NCI-H187 treated with DMSO at 0.1 percent for 48 hours (cell line): Measurements from ENCODE around the gene FLVCR2.
"Not testable (repeated sequence)": the region's sequence is repeated elsewhere in the genome, so short reads cannot be mapped to it uniquely, and the experiment has no call there.

Experiments used
- DNase-seq: peaks from one replicate; lab custom pipeline; 2025; lab: John Stamatoyannopoulos, UW

Gene FLVCR2

DNA sequence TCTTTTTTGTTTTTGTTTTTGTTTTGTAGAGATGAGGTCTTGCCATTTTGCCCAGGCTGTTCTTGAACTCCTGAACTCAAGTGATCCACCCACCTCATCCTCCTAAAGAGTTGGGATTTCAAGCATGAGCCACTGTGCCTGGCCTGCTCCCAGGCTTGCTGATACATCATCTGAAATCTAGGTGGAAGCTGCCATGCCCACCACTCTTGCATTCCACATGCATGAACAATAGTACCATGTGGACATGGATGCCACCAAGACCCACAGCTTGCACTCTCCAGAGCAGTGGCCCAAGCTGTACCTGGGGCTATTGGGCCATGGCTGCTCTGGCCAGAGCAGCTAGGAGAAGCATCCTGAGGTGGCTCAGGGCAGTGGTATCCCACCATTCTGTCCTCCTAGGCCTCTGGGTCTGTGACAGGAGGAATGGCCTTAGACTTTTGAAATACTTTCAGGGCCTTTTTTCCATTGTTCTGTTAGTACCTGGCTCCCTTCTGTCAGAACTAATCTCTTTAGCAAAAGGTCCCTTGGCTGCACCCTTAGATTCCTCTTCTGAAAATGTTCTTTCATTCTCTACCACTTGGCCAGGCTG lies 13.7 kb downstream of the FLVCR2 start:
- no peak for DNase-seq

- DNase-seq = no peak
These were observed 16.8 kb downstream of the FLVCR2 start for GRCh38 chr14:75595226-75595625.

DNA sequence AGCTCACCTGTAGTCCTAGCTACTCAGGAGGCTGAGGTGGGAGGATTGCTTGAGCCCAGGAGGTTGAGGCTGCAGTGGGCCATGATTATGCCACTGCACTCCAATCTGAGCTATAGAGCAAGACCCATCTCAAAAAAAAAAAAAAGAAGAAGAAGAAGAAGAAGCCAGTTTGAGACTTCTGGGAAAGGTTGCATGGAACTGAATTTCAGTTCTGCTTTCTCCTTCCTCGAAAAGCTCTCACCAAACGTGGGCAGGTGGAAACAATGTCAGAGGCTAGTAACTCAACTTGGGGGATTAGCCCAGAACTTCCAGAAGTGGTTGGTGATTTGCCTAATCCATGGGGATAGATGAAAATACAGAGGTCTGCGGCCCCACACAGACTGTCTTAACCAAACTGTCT lies 18.7 kb downstream of the FLVCR2 start:
- no peak for DNase-seq

- not testable (repeated sequence) for DNase-seq
These were observed 21.7 kb downstream of the FLVCR2 start for GRCh38 chr14:75600100-75600499.

DNA sequence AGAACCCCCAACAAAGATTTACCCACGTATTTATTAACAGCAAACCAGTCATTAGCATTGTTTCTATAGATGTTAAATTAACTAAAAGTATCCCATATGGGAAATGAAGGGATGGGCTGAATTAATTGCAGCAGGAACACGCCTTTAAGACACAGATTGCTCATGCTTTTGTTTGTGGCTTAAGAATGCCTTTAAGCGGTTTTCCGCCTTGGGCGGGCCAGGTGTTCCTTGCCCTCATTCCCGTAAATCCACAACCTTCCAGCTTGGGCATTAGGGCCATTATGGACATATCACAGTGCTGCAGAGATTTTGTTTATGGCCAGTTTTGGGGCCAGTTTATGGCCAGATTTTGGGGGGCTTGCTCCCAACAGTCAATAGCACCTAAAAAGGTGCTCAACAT lies 22.6 kb downstream of the FLVCR2 start:
- DNase-seq = not testable (repeated sequence)

DNA sequence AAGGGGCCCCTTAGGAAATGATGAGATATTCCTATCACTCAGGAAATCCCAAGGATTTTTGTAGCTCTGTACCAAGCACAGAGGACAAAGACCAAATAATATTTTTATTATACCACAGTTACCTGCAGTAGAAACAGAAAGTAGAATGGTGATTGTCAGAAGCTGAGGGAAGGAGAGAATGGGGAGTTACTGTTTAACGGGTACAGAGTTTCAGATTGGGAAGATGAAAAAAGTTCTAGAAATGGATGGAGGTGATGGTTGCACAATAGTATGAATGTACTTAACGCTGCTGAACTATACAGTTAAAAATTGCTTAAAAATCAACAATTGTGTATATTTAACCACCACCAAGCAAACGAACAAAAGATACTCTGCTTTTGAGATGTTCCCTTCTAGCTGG lies 24.1 kb downstream of the FLVCR2 start:
- DNase-seq = no peak

DNA sequence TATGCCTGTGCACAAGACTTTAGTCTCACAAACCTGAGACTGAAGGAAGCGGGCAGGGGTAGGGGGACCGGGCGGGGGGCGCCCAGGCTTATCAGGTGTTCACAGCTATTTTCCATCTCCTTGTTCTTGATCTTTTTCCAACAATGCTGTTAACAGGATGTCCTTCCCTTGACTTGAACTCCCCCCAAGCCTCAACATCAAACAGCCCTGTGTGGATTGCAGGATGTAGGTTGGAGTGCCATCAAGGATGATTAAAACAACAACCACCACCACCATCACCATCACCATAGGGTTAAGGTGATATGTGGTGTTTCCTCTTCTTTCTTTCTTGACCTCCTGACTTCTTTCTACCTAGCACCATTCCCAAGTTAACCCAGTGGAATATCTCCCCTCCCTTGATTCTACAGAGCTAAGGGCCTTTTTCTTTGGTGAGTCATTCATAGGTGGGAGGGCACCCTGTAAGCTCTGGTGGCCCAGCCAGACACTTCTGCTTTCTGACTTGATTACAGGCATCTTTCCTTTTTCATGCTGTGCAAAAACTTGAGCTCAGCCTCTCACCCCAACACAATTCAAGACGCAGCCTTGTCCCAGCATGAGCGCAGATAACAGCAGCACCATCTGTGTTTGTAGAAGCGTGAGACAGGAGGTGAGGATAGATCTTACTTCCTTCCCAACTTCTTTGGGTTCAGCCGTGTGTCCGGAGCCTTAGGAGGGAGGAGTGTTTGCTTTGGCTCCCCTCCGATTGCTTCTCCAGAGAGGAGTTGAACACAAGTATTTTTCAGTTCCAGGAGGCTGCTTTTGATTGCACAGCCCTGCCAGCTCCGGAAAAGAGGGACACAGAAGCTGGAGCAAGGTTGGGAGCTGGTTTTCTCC lies 26.8 kb downstream of the FLVCR2 start:
- DNase-seq = no peak

- DNase-seq = no peak
These were observed 27.5 kb downstream of the FLVCR2 start for GRCh38 chr14:75605916-75606315.

- DNase-seq = no peak
These were observed 28.6 kb downstream of the FLVCR2 start for GRCh38 chr14:75607044-75607443.

- DNase-seq = no peak
These were observed 29.6 kb downstream of the FLVCR2 start for GRCh38 chr14:75607842-75608640.

DNA sequence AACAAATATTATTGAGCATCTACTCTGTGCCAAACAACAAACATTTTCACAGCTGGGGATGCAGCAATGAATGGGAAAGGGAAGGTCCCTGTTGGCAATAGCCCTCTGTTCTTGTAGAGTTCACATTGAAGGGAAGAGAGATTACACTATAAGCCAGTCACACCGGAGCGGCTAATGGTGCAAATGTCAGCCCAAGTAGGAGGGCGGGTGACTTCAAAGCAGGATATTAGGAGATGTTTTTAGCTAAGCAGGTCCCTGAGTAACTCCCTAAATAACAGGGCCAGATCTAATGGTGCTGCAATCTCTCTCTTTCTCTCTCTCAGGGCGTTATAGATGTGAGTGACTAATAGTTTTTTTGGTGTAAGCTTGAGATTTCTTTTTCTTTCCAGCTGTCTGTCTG lies 30.7 kb downstream of the FLVCR2 start:
- no peak for DNase-seq

DNA sequence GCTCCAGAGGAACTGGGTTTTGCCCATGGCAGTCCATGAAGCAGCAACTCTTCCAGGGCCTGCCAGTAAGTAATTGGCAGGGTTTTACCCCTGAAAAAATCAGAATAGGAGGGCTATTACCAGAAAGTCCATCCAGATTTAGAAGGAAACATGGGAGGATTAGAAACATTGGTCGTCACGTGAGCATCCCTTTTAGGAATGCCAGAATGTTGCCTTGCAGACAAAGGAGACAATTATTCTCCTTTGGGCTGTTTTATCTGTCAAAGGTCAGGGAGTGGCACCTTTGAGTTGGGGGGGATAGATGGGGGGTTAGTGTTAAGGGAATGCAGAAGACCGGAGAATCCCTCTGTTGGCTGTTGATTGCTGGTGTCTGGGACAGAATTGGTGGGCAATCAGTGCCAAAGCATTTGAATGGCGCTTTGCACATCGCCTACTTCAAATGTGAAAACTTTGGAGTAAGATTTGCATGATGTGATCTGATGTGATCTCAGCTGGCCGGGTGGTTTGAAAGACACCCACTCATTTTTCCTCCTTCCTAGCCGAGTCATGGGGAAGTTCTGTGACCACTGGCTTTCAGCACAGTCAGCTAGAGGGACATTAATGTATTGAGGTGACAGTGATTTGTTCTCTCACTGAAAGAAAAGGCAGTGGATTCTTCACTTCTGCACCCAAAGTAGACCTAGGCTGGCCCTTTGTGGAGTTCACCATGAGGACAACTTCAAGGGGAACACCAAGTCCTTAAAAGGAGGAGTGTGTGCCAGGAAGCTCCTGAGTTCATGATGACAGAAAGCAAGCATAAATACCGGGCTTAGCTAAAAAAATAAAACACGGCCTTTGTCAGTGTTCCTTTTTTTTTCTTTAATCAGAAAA lies 31.4 kb downstream of the FLVCR2 start:
- no peak for DNase-seq

DNA sequence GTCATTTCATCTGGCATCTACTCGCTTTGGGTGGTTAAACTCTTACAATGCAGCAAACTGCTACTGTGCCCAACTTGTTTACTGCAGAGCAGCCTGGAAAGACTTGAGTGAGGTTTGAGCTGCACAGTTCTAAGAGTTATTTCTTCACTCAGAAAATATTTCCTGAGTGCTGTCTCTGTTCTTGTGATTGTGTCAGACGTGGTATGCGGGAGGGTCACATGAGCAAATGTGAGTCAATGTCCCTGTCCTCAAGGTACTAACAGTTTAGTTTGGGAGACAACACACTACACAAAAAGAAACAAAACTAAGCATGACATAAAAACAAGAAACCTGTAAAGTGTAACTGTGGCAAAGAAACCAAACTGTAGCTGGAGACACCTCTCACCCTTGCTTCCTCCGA lies 32.4 kb downstream of the FLVCR2 start:
- DNase-seq = no peak

DNA sequence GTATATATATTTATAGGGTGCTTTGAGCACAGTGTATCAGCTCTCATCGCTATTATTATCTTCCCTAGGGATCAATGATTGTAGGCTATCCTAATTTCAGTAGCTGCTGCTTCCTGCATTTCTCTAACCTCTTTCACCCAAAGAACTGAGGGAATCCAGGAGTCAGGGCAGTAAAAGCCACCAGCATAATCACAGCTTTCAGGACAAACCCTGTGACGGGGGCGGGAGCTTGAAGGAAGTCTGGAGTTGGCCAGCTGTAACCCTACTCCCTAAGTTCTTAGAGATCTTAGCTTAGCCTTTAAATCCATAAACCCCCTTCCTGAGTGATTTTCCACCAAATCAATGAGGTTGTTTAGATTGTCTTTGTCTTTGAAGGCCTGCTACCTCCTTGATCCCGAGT lies 33.7 kb downstream of the FLVCR2 start:
- no peak for DNase-seq

- DNase-seq = no peak
These were observed 35.8 kb downstream of the FLVCR2 start for GRCh38 chr14:75614179-75614578.

DNA sequence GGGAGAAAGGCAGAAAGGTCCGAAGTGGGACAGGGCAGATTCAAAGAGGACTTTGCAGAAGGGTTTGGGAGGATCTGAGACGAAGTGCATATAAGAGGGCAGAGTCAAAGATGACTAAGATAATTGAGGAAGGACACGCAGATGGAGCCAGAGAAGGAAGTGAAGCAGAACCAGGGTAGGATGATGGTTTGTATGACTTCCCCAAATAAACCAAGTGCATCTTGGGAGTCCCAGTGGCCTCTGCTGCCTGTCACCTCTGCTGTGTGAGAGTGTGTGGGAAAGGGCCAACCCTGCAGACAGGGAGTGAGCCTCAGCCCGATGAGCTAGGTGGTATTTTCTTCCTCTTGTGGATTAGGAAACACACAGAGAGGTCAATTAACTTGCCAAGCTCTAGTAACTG lies 36.8 kb downstream of the FLVCR2 start:
- DNase-seq = no peak

- no peak for DNase-seq
These were observed 41.1 kb downstream of the FLVCR2 start for GRCh38 chr14:75619548-75619947.

- no peak for DNase-seq
These were observed 46.6 kb downstream of the FLVCR2 start for GRCh38 chr14:75625034-75625433.

- DNase-seq = no peak
These were observed 48.0 kb downstream of the FLVCR2 start for GRCh38 chr14:75626396-75626795.

GRCh38 chr14:75626863-75627262 lies 48.4 kb downstream of the FLVCR2 start:
- no peak for DNase-seq

DNA sequence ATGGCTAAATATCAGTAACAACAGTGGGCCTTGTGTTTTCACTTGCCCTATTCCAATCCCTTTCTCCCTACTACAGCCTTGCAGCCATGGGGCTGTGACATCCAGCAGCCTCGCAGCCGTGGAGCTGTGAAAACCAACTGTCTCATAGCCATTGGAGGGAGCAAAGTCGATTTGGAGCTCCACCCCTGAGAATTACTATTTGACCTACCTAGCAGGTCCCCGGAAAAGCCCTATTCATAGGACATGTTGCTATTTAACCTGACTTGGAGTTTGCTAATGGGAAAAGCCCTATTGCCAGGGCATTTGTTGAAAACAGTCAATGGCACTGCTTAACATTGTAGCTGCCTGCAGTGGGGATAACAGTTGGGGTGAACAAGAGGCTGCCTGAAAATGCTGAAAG lies 49.0 kb downstream of the FLVCR2 start:
- DNase-seq = no peak

GRCh38 chr14:75628816-75629215 lies 50.4 kb downstream of the FLVCR2 start:
- peak; percentile 14 for DNase-seq
